ENCODE results near the gene NHEJ1. TPM values are rescaled to one million over a fixed set of nuclear protein-coding genes. Genes with fewer than 3 reads are reported as not detected.

Gene NHEJ1
- total and polyA plus RNA-seq, 4 donors, result 6.1 to 13.5 (median 9.9) TPM

DNA sequence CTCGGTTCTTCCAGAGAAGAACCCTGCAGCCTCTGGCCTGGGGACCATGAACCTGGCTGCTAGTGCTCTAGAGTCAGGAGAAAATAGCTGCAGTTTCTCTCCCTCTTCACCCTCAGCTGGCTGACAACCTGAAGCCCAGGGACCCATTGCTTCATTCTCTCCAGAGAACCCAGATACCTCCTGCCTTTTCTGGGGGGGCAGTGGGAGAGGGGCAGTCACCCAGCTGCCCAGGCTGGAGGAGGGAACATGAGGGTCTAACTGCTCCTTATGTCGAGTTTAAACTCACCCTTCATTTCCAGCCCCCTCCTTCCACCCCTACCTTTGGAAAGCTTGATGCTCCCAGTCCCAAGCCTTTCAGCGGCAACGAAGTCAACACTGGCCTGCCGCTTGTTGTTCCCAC, 38.4 kb upstream of the NHEJ1 start:
- WGBS, result 90% methylated on average over 5 of the region's 5 CpGs
- Histone ChIP-seq H3K36me3 (ENCODE audit: control insufficient read depth in 4 of 4, insufficient read depth in 3 of 4, low read depth in 1 of 4, low read length in 3 of 4) (no peaks in the 10 kb centered on the region), H3K9me3 (ENCODE audit: control insufficient read depth in 4 of 4, low read length in 3 of 4) (no peaks in the 10 kb centered on the region), H3K27me3 (ENCODE audit: control insufficient read depth in 4 of 4, insufficient read depth in 4 of 4, low read length in 3 of 4) (no peaks in the 10 kb centered on the region), H3K9ac (ENCODE audit: low read depth in 1 of 2, low read length in 2 of 2) (no peak overlapping the region), H3K4me3 (ENCODE audit: low read depth in 1 of 3, low read length in 3 of 3) (no peak overlapping the region), H3K27ac (ENCODE audit: low read depth in 1 of 2, low read length in 2 of 2) (no peak overlapping the region), H3K4me1 (ENCODE audit: control insufficient read depth in 4 of 4, insufficient read depth in 4 of 4, low read length in 3 of 4) (no peaks in the 10 kb centered on the region)
- TF ChIP-seq SP1 (IDR thresholded peaks at IDR 0.05) (no peak), RAD21 (IDR thresholded peaks at IDR 0.05) (no peak), ATF3 (IDR thresholded peaks at IDR 0.05) (no peak), YY1 (IDR thresholded peaks at IDR 0.05) (no peak), FOXA2 (IDR thresholded peaks at IDR 0.05) (no peak), HNF4G (IDR thresholded peaks at IDR 0.05) (no peak)
- TF ChIP-seq, protein P1, sequence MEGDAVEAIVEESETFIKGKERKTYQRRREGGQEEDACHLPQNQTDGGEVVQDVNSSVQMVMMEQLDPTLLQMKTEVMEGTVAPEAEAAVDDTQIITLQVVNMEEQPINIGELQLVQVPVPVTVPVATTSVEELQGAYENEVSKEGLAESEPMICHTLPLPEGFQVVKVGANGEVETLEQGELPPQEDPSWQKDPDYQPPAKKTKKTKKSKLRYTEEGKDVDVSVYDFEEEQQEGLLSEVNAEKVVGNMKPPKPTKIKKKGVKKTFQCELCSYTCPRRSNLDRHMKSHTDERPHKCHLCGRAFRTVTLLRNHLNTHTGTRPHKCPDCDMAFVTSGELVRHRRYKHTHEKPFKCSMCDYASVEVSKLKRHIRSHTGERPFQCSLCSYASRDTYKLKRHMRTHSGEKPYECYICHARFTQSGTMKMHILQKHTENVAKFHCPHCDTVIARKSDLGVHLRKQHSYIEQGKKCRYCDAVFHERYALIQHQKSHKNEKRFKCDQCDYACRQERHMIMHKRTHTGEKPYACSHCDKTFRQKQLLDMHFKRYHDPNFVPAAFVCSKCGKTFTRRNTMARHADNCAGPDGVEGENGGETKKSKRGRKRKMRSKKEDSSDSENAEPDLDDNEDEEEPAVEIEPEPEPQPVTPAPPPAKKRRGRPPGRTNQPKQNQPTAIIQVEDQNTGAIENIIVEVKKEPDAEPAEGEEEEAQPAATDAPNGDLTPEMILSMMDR (IDR thresholded peaks at IDR 0.05; ENCODE audit: low read depth, low read length, missing input control), result no peak
- TF ChIP-seq, protein P2, sequence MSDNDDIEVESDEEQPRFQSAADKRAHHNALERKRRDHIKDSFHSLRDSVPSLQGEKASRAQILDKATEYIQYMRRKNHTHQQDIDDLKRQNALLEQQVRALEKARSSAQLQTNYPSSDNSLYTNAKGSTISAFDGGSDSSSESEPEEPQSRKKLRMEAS (IDR thresholded peaks at IDR 0.05), result no peak
- DNase-seq (ENCODE audit: low spot score), result no peak

DNA sequence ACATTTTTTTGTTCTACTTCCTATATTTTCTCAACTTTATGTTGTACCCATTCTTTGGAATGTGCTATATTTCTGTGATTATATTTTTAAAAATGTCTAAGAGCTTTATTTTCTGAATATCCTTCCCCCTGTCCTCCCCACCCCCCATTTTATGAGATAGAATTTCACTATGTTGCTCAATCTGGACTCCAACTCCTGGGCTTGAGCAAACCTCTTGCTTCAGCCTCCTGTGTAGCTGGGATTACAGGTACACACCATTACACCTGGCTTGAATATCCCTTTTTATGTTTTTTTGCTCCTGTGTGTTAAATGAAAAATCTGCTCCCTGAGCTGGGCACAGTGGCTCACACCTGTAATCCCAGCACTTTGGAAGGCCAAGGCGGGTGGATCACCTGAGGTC, 36.8 kb upstream of the NHEJ1 start:
- Histone ChIP-seq H3K4me3 (ENCODE audit: low read depth in 1 of 3, low read length in 3 of 3) (no peak overlapping the region), H3K4me1 (ENCODE audit: control insufficient read depth in 4 of 4, insufficient read depth in 4 of 4, low read length in 3 of 4) (no peaks in the 10 kb centered on the region), H3K27ac (ENCODE audit: low read depth in 1 of 2, low read length in 2 of 2) (no peak overlapping the region), H3K36me3 (ENCODE audit: control insufficient read depth in 4 of 4, insufficient read depth in 3 of 4, low read depth in 1 of 4, low read length in 3 of 4) (no peaks in the 10 kb centered on the region), H3K9ac (ENCODE audit: low read depth in 1 of 2, low read length in 2 of 2) (no peak overlapping the region), H3K27me3 (ENCODE audit: control insufficient read depth in 4 of 4, insufficient read depth in 4 of 4, low read length in 3 of 4) (no peaks in the 10 kb centered on the region), H3K9me3 (ENCODE audit: control insufficient read depth in 4 of 4, low read length in 3 of 4) (no peaks in the 10 kb centered on the region)
- 97% methylated on average over 1 of the region's 1 CpG for WGBS
- TF ChIP-seq NR2F2 (IDR thresholded peaks at IDR 0.05), result no peak
- TF ChIP-seq HNF4A (conservative IDR thresholded peaks at IDR 0.05), result no peak
- no peak for DNase-seq (ENCODE audit: low spot score)

DNA sequence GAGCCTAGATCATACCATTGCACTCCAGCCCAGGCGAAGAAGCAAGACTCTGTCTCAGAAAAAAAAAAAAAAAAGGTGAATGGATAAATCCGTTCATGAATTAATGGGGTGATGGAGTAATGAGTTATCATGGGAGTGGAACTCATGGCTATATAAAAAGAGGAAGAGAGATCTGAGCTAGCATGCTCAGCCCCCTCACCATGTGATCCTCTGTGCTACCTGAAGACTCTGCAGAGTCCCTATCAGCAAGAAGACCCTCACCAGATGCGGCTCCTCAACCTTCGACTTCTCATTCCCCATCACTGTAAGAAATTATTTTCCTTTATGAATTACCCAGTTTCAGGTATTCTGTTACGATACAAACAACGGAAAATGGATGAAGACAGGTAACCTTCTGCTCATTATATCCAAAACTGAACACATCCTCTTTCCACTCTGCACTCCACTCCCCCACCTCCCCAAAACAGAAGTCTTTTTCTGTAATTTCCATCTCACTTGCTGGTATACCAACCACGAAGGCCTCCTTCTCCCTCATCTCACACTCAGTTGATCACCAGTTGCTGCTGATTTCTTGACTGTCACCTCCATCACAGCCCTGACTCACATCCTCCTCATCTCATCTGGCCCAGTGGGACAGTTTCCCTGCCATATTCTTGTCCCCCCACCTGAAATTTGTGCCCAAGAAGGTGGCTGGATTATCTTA, 26.3 kb upstream of the NHEJ1 start:
- Histone ChIP-seq H3K9me3 (ENCODE audit: control insufficient read depth in 4 of 4, low read length in 3 of 4) (no peaks in the 10 kb centered on the region), H3K27ac (ENCODE audit: low read depth in 1 of 2, low read length in 2 of 2) (no peak overlapping the region), H3K4me3 (ENCODE audit: low read depth in 1 of 3, low read length in 3 of 3) (no peak overlapping the region), H3K4me1 (ENCODE audit: control insufficient read depth in 4 of 4, insufficient read depth in 4 of 4, low read length in 3 of 4) (no peaks in the 10 kb centered on the region), H3K27me3 (ENCODE audit: control insufficient read depth in 4 of 4, insufficient read depth in 4 of 4, low read length in 3 of 4) (no peaks in the 10 kb centered on the region), H3K36me3 (ENCODE audit: control insufficient read depth in 4 of 4, insufficient read depth in 3 of 4, low read depth in 1 of 4, low read length in 3 of 4) (peaks cover 14 to 28% (median 22%) of the 10 kb centered on the region in 4 donors), H3K9ac (ENCODE audit: low read depth in 1 of 2, low read length in 2 of 2) (no peak overlapping the region)
- WGBS, result 94% methylated on average over 7 of the region's 7 CpGs
- DNase-seq (ENCODE audit: low spot score), result peak; percentile 21
- TF ChIP-seq JUND (IDR thresholded peaks at IDR 0.05) (no peak), TAF1 (conservative IDR thresholded peaks at IDR 0.05) (no peak), HNF4A (conservative IDR thresholded peaks at IDR 0.05) (no peak), FOXA1 (IDR thresholded peaks at IDR 0.05) (no peak), ZBTB33 (IDR thresholded peaks at IDR 0.05) (no peak), NR2F2 (IDR thresholded peaks at IDR 0.05) (no peak), RXRA (IDR thresholded peaks at IDR 0.05) (no peak), SP1 (IDR thresholded peaks at IDR 0.05) (no peak), EGR1 (IDR thresholded peaks at IDR 0.05; ENCODE audit: low read depth in 2 of 2) (no peak), RAD21 (IDR thresholded peaks at IDR 0.05) (no peak), FOXA2 (IDR thresholded peaks at IDR 0.05) (no peak)
- TF ChIP-seq, protein P1 (IDR thresholded peaks at IDR 0.05; ENCODE audit: low read depth, low read length, missing input control), result no peak
- TF ChIP-seq, protein P2 (IDR thresholded peaks at IDR 0.05), result no peak
- TF ChIP-seq, protein P3, sequence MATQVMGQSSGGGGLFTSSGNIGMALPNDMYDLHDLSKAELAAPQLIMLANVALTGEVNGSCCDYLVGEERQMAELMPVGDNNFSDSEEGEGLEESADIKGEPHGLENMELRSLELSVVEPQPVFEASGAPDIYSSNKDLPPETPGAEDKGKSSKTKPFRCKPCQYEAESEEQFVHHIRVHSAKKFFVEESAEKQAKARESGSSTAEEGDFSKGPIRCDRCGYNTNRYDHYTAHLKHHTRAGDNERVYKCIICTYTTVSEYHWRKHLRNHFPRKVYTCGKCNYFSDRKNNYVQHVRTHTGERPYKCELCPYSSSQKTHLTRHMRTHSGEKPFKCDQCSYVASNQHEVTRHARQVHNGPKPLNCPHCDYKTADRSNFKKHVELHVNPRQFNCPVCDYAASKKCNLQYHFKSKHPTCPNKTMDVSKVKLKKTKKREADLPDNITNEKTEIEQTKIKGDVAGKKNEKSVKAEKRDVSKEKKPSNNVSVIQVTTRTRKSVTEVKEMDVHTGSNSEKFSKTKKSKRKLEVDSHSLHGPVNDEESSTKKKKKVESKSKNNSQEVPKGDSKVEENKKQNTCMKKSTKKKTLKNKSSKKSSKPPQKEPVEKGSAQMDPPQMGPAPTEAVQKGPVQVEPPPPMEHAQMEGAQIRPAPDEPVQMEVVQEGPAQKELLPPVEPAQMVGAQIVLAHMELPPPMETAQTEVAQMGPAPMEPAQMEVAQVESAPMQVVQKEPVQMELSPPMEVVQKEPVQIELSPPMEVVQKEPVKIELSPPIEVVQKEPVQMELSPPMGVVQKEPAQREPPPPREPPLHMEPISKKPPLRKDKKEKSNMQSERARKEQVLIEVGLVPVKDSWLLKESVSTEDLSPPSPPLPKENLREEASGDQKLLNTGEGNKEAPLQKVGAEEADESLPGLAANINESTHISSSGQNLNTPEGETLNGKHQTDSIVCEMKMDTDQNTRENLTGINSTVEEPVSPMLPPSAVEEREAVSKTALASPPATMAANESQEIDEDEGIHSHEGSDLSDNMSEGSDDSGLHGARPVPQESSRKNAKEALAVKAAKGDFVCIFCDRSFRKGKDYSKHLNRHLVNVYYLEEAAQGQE (IDR thresholded peaks at IDR 0.05), result no peak
